Heart left ventricle (tissue), 16 donors: ENCODE data around the gene H2AZ1. TPM values are rescaled to one million over a fixed set of nuclear protein-coding genes. Genes with fewer than 3 reads are reported as not detected.
A peak's percentile ranks its signal among the peaks of the same experiment; 100 is the strongest.

Experiments
- ATAC-seq, 4 donors: fragments of 200-7000 bp; cut with Tn5 transposase; one replicate each; pipeline ENCODE4 v1.9.1; 2020 to 2022; ENCODE audit warnings: moderate library complexity in 4 of 4, mild to moderate bottlenecking in 3 of 4, moderate number of reproducible peaks in 1 of 4
- DNase-seq, 5 donors: peaks; one replicate each; pipeline ENCODE4 v3.0.0-alpha.2; 2020
- H3K27ac ChIP-seq, 12 donors: fragments of 200-600 bp; sonication (generic) in 4 of 12; one replicate each; pipeline versions ENCODE4 v1.5.0 to v1.8.0; 2016 to 2022; ENCODE audit warnings: mild to moderate bottlenecking in 2 of 12
- H3K27me3 ChIP-seq, 9 donors: fragments of 200-600 bp; sonication (generic) in 2 of 9; one replicate each; pipeline versions ENCODE4 v1.5.1 to v1.8.0; 2016 to 2022; ENCODE audit warnings: mild to moderate bottlenecking in 3 of 9
- H3K36me3 ChIP-seq, 9 donors: fragments of 200-600 bp; sonication (generic) in 2 of 9; one replicate each; pipeline versions ENCODE4 v1.5.0 to v1.8.0; 2018 to 2022; ENCODE audit warnings: mild to moderate bottlenecking in 2 of 9
- H3K4me1 ChIP-seq, 12 donors: fragments of 200-600 bp; sonication (generic) in 4 of 12; one replicate each; pipeline versions ENCODE4 v1.5.0 to v1.8.0; 2016 to 2022; ENCODE audit warnings: mild to moderate bottlenecking in 3 of 12
- H3K4me3 ChIP-seq, 12 donors: fragments of 200-600 bp; sonication (generic) in 4 of 12; one replicate each; pipeline versions ENCODE4 v1.5.0 to v1.8.0; 2017 to 2022; ENCODE audit warnings: mild to moderate bottlenecking in 9 of 12, moderate library complexity in 4 of 12
- H3K9me3 ChIP-seq, 12 donors: fragments of 200-600 bp; sonication (generic) in 4 of 12; one replicate each; pipeline versions ENCODE4 v1.5.0 to v1.8.0; 2016 to 2022; ENCODE audit warnings: mild to moderate bottlenecking in 1 of 12
- CTCF ChIP-seq, 12 donors: fragments of 200-600 bp; sonication (generic) in 4 of 12; IDR thresholded peaks; one replicate each; pipeline versions ENCODE4 v1.5.0 to v1.8.0; 2018 to 2022; ENCODE audit warnings: antibody characterized with exemption in 12 of 12, mild to moderate bottlenecking in 5 of 12
- POLR2A ChIP-seq, 2 donors: fragments of 450-650 bp; IDR thresholded peaks; one replicate each; pipeline ENCODE4 v1.6.1; 2017; ENCODE audit warnings: antibody characterized with exemption in 2 of 2, mild to moderate bottlenecking in 2 of 2, moderate library complexity in 2 of 2
- WGBS, 4 donors: extraction: QIAGEN DNeasy Blood & Tissue Kit in 2 of 4; methylation state at CpG; one replicate each; pipeline versions ENCODE4 v1.1.5 to v1.1.7; 2013 to 2018; 5-methylcytosine and 5-hydroxymethylcytosine counted together
- intact Hi-C, 10 donors: fragments of 100-400 bp; cut with DNase I; formaldehyde crosslinking; loops; one replicate each; pipeline versions ENCODE4 v1.11.1 to v1.14.2; 2022
- polyA plus RNA-seq, 2 donors: library from polyadenylated mRNA; stranded (reverse); fragments of 200-250 nt; gene quantifications; one replicate each; pipeline ENCODE4 v1.2.3, GENCODE V29; 2013
- total RNA-seq, 9 donors: library from RNA; depleted of rRNA in 2 of 9; stranded (reverse); fragments of >200 nt in 2 of 9; fragmentation: NEBNext Ultra II Directional in 3 of 9; extraction: Animal tissue kit (Norgen Biotek cat#: 25700) in 3 of 9; gene quantifications; one replicate each; pipeline versions ENCODE4 v1.1.0 to v1.2.4, GENCODE V29; 2016 to 2023
- donor health status: ischemic (EF 13 %, LVEDD 7.1; RV severe dilation, severe dysfunction).
- donor health status: healthy with polysubstance abuse.
- donor health status: DM: no; HTN: yes; CAD: no.
- donor health status: DM: no; HTN: no; CAD: no.
- donor health status: ischemic (EF 25% LVEDD 6.9; RV normal size, moderate dysfunction).
- donor health status: ischemic (EF 25% LVEDD 5.7; RV mildly dilated, moderate dysfunction).
- donor health status: healthy.
- donor health status: DM: yes; HTN: yes; CAD: no.
- donor health status: ischemic (EF 35%, LVEDD 5.7; RV mildly dilated, moderate dysfunction).
- donor health status: nonischemic (EF 11% LVEDD 7.7; RV severe dilation, severe dysfunction).
- donor health status: DM: yes; HTN: yes; CAD: no.
- donor health status: PGD.
- donor health status: ischemic (EF 29% LVEDD 5.4; RV normal size, mild dysfunction).
- donor health status: nonischemic (EF 23%, LVEDD 6.1; RV moderate dilation, normal function).

H2AZ1 gene
- total and polyA plus RNA-seq, 11 donors, result 41.1 to 255 (median 81.9) TPM

- WGBS, 4 donors, result 1 to 4% (median 2%) methylated on average over 31 to 87 of the region's 87 CpGs
- Histone ChIP-seq H3K9me3 (no peaks in the 10 kb centered on the region), H3K27ac (peak within 1 kb of the TSS; percentile 82 to 97 (median 94)), H3K4me1 (peaks cover 0 to 64% (median 42%) of the 10 kb centered on the region in 12 donors), H3K27me3 (no peaks in the 10 kb centered on the region), H3K36me3 (peaks cover 0 to 10% (median 0%) of the 10 kb centered on the region in 9 donors), H3K4me3 (peak within 1 kb of the TSS; percentile 72 to 99 (median 94))
- ATAC-seq (peak; percentile 21 to 81 (median 60)), DNase-seq (peak; percentile 85 to 91 (median 87))
- TF ChIP-seq CTCF (IDR thresholded peaks at IDR 0.05), result peak in 4 of 12 donors; percentile 4 to 18 (median 8)
- no peak for TF ChIP-seq POLR2A (IDR thresholded peaks at IDR 0.05)
- intact Hi-C loops, result loop anchor here (2.0 to 10.0 kb wide), 10 partner anchors 49 to 384 kb away; partner anchors contain the start of genes TRMT10A (in 6 of the 10), LAMTOR3 (in 5 of the 10) and DAPP1 (in 1 of the 10)
These were observed 3.5 kb downstream of the H2AZ1 start, which contains the start of gene DNAJB14 for GRCh38 chr4:99946356-99947189. Gene DNAJB14 (minus strand): TSS chr4:99946618. CDS start chr4:99946571, 47 bp downstream.

- H3K27ac ChIP-seq, result peak overlapping the region; percentile 82 to 97 (median 94)
- H3K9me3 ChIP-seq, result no peaks in the 10 kb centered on the region
- H3K36me3 ChIP-seq, result peaks cover 0 to 10% (median 0%) of the 10 kb centered on the region in 9 donors
- peak in 1 of 5 donors; percentile 77 for DNase-seq
- peak overlapping the region; percentile 72 to 99 (median 94) for H3K4me3 ChIP-seq
- 1 to 2% (median 2%) methylated on average over 17 to 25 of the region's 25 CpGs for WGBS, 4 donors
- intact Hi-C loops, result loop anchor here (2.0 to 10.0 kb wide), 10 partner anchors 49 to 384 kb away; partner anchors contain the start of genes TRMT10A (in 6 of the 10), LAMTOR3 (in 5 of the 10) and DAPP1 (in 1 of the 10)
- ATAC-seq, result peak in 2 of 4 donors; percentile 6 to 12
- H3K4me1 ChIP-seq, result peaks cover 0 to 56% (median 40%) of the 10 kb centered on the region in 12 donors
- no peak for TF ChIP-seq POLR2A (IDR thresholded peaks at IDR 0.05)
- peak in 1 of 12 donors; percentile 2 for TF ChIP-seq CTCF (IDR thresholded peaks at IDR 0.05)
- H3K27me3 ChIP-seq, result no peaks in the 10 kb centered on the region
These were observed 4.2 kb downstream of the H2AZ1 start for GRCh38 chr4:99945718-99946355.

GRCh38 chr4:99943904-99944437 is 6.1 kb downstream of the H2AZ1 start:
- Histone ChIP-seq H3K4me1 (peaks cover 0 to 56% (median 40%) of the 10 kb centered on the region in 12 donors), H3K4me3 (peak overlapping the region in 1 of 12 donors; percentile 9), H3K27ac (no peak overlapping the region), H3K36me3 (peaks cover 0 to 10% (median 5%) of the 10 kb centered on the region in 9 donors), H3K27me3 (no peaks in the 10 kb centered on the region), H3K9me3 (no peaks in the 10 kb centered on the region)
- ATAC-seq (no peak), DNase-seq (no peak)
- intact Hi-C loops, result loop anchor here in 4 of 10 donors (5.0 to 10.0 kb wide), 4 partner anchors 47 to 219 kb away; partner anchors contain the start of gene DAPP1 (in 1 of the 4)
- TF ChIP-seq CTCF (IDR thresholded peaks at IDR 0.05), result no peak
- no peak for TF ChIP-seq POLR2A (IDR thresholded peaks at IDR 0.05)
- WGBS, 4 donors, result 91 to 96% (median 94%) methylated on average over 2 of the region's 2 CpGs
